BJ (cell line): ENCODE measurements around the gene CTNNA2. TPM values are rescaled to one million over a fixed set of nuclear protein-coding genes. Genes with fewer than 3 reads are reported as not detected.

Experiments
- CTCF ChIA-PET: fragments of 350-600 bp; formaldehyde crosslinking; extraction: SDS; loops from one replicate; lab custom pipeline; 2021; ENCODE audit warnings: antibody characterized with exemption, inconsistent platforms; lab: Yijun Ruan, JAX
- POLR2A ChIA-PET: fragments of 300-600 bp; sonication (Branson Sonifier 250); formaldehyde crosslinking; extraction: SDS; loops from one replicate; lab custom pipeline; 2021; ENCODE audit warnings: antibody characterized with exemption; lab: Charles Lee
- DNase-seq: peaks from one replicate; pipeline ENCODE4 v3.0.0-alpha.2; 2011; ENCODE audit warnings: low read depth
- H3K27me3 ChIP-seq: 2 replicates; pipeline ENCODE4 v1.6.0; 2011; ENCODE audit warnings: low read length; ENCODE audit not compliant: control insufficient read depth, insufficient read depth
- H3K36me3 ChIP-seq: 2 replicates; pipeline ENCODE4 v1.5.1; 2011; ENCODE audit warnings: low read length; ENCODE audit not compliant: control insufficient read depth, insufficient read depth
- H3K4me3 ChIP-seq: 2 replicates; pipeline ENCODE4 v1.5.1; 2011; ENCODE audit warnings: low read depth, mild to moderate bottlenecking, control low read depth, low read length
- polyA plus RNA-seq: library from polyadenylated mRNA; depleted of rRNA; stranded (reverse); fragments of >200 nt; gene quantifications from 2 replicates; pipeline ENCODE4 v1.2.3, GENCODE V29; 2011
- TF ChIP-seq, protein P1 (sequence below): IDR thresholded peaks from 2 replicates; pipeline ENCODE4 v1.5.1; 2011; ENCODE audit warnings: low read depth, mild to moderate bottlenecking, control low read depth, inconsistent platforms, low read length, moderate library complexity; ENCODE audit not compliant: insufficient read depth

Gene CTNNA2
- polyA plus RNA-seq, 1 experiment = not detected

DNA sequence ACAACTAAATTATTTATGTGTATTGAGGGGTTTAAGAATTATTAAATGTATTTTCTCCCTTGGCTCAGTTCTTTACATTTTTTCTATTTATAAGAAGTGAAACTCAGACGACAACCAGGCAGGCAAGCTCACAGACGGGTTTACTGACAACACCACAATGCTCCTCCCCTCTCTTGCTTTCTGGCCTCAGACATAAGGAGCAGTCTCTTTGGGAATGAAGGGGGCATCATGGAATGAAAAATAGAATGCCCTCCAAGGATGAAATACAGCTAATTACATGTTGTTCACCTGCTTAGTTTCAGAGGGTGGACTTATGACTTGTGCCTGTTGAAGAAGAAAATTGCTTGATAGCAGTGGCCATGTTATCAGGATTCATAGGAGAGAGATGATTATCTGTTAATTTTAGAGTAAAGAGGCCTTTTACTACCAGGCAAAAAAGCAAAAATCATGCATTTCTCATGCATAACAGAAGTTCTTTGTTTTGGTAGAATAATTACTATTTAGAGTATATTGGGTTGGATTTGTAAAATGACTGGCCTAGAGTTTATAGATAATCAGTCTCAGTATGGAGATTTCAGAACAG is 963.8 kb downstream of the CTNNA2 start:
- ChIA-PET CTCF (interaction anchor here (1.5 kb wide), 1 partner anchor 22 kb away, joined by 3 read pairs; no protein-coding TSS in a partner anchor), POLR2A (no interaction called here)
- Histone ChIP-seq H3K27me3 (no peaks in the 10 kb centered on the region), H3K4me3 (no peak overlapping the region), H3K36me3 (no peaks in the 10 kb centered on the region)
- TF ChIP-seq, protein P1, sequence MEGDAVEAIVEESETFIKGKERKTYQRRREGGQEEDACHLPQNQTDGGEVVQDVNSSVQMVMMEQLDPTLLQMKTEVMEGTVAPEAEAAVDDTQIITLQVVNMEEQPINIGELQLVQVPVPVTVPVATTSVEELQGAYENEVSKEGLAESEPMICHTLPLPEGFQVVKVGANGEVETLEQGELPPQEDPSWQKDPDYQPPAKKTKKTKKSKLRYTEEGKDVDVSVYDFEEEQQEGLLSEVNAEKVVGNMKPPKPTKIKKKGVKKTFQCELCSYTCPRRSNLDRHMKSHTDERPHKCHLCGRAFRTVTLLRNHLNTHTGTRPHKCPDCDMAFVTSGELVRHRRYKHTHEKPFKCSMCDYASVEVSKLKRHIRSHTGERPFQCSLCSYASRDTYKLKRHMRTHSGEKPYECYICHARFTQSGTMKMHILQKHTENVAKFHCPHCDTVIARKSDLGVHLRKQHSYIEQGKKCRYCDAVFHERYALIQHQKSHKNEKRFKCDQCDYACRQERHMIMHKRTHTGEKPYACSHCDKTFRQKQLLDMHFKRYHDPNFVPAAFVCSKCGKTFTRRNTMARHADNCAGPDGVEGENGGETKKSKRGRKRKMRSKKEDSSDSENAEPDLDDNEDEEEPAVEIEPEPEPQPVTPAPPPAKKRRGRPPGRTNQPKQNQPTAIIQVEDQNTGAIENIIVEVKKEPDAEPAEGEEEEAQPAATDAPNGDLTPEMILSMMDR = no peak
- no peak for DNase-seq

DNA sequence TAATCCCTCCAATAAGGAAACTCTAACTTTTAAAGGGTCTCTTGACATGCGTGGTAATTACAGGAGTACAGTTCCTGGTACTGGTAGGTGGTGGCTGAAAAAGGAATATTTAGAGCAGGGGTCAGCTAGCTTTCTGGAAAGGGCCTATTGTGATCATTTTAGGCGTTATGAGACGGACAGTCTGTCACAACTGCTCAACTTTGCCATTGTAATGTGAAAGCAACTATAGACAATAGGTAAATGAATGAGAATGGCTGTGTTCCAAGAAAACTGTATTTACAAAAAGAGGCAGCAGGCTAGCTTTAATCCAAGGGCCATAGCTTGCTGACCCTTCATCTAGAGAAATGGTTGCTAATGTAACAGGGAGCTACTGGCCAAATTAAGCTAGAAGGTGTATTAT is 969.4 kb downstream of the CTNNA2 start:
- Histone ChIP-seq H3K36me3 (no peaks in the 10 kb centered on the region), H3K27me3 (no peaks in the 10 kb centered on the region), H3K4me3 (no peak overlapping the region)
- POLR2A ChIA-PET = no interaction called here
- CTCF ChIA-PET = interaction anchor here (0.7 to 0.9 kb wide), 2 partner anchors 8 to 16 kb away, joined by 3 read pairs; no protein-coding TSS in a partner anchor
- DNase-seq = no peak
- TF ChIP-seq, protein P1 = no peak

DNA sequence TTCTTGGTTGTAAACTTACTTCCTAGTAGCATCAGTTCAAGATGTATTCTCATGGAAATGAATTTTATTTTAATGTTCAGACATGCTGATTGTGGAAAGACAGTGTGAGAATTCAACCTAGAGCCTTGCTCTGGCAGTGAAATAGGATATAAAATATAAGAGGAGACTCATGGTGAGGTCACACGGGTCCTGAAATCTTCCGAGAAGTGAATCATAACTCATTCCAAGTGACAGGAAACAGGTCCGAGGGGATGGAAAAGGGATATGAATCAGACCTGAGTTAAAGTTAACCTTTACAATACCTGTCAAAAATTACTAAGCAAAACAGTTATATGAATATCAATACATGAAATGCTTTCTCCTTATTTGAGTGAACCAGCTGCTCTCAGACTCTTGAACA is 976.9 kb downstream of the CTNNA2 start:
- CTCF ChIA-PET = interaction anchor here (1.2 kb wide), 1 partner anchor 9 kb away, joined by 4 read pairs; no protein-coding TSS in a partner anchor
- Histone ChIP-seq H3K27me3 (no peaks in the 10 kb centered on the region), H3K4me3 (no peak overlapping the region), H3K36me3 (no peaks in the 10 kb centered on the region)
- POLR2A ChIA-PET = no interaction called here
- DNase-seq = peak; percentile 16
- TF ChIP-seq, protein P1 = no peak

DNA sequence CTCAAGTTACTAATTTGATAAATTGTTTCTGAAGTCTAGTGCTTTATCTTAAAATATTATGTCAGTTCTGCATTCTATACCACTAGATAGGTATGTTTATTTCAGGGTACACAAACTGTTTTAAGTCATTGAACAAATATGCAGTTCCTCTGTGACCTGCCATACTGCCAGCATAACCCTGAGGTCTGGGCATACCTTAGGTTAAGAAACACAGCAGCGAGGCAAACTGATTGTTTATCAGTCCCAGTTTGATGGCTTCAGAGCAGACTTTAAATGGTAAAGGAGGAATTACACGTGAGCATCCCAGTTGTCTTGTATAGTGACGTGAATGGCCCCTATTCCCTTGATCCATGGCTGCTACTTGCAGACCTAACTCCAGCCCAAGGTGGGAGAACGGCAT is 978.1 kb downstream of the CTNNA2 start:
- Histone ChIP-seq H3K36me3 (no peaks in the 10 kb centered on the region), H3K4me3 (no peak overlapping the region), H3K27me3 (no peaks in the 10 kb centered on the region)
- no peak for DNase-seq
- TF ChIP-seq, protein P1 = no peak
- ChIA-PET POLR2A (no interaction called here), CTCF (interaction anchor here (1.2 kb wide), 1 partner anchor 8 kb away, joined by 4 read pairs; no protein-coding TSS in a partner anchor)

DNA sequence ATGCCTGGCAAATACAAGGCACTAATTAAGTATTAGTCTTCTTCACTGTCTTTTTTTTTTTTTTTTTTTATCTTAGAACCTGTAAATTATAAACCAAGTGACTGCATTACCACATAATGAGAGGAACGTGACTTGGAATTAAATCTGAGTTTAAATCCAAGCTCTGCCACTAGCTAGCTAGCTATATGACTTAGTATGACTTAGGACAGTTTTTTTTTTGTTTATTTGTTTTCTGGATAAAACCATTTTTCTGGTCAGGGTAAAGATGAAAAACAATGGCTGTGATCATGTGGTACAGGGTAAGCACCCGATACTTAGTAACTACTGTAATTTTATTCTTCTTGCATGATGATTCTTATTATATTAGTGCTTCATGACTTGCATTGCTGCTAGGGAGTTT is 983.5 kb downstream of the CTNNA2 start:
- Histone ChIP-seq H3K27me3 (no peaks in the 10 kb centered on the region), H3K4me3 (no peak overlapping the region), H3K36me3 (no peaks in the 10 kb centered on the region)
- POLR2A ChIA-PET = no interaction called here
- TF ChIP-seq, protein P1 = no peak
- CTCF ChIA-PET = interaction anchor here (0.5 to 6.2 kb wide), 2 partner anchors 171 to 422 kb away, joined by 4 to 96 read pairs; no protein-coding TSS in a partner anchor
- DNase-seq = no peak
